GM18499 (cell line): ENCODE results near the gene MED29.

Source experiments
- ATAC-seq: cut with Tn5 transposase; IDR thresholded peaks from one replicate; pipeline ENCODE4 v1.9.1; 2021; ENCODE audit warnings: moderate number of reproducible peaks; ENCODE audit not compliant: insufficient read depth, unreplicated experiment

The MED29 gene

GRCh38 chr19:39426170-39426569, 35.0 kb downstream of the MED29 start:
- no peak for ATAC-seq

DNA sequence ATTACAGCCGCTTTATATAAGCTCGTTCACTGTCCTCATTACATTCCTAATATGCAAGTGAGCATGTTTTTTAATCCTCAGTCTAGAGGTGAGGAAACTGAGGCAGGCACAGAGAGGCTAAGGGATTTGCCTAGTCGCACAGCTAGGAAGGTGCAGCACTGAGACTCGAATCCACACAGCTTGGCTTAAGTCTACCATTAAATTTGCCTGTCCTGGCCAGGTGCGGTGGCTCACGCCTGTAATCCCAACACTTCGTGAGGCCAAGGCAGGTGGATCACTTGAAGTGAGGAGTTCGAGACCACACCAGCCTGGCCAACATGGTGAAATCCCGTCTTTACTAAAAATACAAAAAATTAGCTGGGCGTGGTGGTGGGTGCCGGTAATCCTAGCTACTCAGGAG, 36.5 kb downstream of the MED29 start:
- no peak for ATAC-seq

DNA sequence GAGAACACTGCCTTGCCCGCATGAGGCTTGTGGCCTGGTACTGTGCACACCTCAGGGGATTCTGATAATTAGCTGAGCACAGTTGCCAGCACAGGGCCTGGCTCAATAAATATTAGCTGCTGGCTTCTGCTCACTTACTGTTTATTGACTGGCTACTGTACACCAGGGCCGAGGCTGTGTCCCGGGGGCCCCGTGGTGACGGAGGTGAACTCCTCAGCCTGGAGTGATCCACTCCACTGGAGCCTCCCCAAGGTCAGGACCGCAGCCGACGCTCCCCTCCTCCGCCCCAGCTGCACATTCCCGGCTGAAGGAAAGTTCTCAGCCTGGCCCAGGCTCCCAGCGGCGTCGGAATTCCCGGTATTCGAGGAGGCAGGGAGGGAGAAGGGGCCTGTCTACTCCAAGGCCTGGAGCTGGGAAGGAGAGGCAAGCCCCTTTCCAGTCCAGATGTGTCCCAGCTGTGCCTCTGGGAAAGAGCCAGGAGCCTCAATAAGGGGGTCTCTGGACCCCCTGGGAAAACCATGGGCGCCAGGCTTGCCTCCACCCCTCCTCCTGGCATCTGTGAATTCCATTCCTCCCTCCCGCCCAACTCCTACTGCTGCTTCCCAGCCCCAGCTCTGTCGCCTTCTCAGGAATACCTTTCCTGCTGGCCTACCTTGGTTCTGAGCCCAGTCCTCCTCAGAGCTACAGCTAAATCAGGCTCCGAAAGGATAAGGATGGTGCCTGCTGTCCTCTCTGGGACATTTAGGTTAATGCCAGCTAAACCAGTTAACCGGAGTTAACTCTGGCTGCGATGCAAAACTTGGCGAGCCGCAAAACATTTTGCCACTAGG, 37.3 kb downstream of the MED29 start:
- ATAC-seq: no peak

DNA sequence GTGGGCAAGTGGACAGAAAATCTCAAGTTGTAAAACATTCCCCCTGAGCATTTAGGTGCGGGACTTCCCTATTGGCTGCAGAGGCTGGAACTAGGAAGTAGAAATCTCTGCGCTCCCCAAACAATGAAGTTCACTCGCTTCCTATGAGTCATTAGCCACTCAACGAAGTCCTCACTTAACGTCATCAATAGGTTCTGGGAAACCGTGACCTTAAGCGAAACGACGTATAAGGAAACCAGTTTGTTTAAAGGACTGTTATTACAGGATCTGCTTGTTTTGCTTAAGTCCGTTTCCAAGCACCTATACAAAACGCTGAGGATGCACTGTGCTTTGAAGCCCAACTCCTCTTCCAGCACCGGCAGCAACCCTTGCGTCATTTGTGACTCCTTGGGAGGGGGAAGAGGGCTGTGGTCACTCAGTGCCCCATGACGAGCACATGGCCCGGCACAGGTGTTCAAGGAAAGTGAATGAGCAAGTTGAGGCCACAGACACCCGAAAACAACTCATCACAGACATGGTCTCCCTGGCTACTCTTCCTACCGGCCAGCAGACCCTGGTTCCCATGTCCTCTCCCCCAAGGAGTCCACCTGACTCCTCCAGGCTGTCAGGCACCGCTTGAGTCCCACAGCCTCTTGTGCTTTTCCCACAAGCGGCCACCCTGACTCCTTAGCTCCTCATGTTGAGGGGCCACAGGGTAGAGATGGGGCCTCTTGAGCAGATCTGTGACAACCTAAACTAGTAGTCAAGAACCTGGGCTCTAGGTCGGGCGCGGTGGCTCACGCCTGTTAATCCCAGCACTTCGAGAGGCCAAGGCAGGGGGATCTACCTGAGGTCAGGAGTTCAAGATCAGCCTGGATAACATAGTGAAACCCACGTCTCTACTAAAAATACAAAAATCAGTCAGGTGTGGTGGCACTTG, 39.8 kb downstream of the MED29 start:
- ATAC-seq: peak; percentile 42

DNA sequence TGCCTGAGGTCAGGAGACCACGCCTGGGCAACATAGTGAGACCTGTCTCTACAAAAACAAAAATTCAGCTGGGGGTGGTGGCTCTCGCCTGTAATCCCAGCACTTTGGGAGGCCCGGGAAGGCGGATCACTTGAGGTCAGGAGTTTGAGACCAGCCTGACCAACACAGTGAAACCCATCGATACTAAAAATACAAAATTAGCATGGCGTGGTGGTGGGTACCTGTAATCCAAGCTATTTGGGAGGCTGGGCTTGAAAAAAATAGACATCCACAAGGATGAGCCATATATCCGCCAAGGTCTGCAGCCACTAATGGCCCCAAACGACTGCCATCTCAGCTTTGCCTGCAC, 41.5 kb downstream of the MED29 start:
- no peak for ATAC-seq

DNA sequence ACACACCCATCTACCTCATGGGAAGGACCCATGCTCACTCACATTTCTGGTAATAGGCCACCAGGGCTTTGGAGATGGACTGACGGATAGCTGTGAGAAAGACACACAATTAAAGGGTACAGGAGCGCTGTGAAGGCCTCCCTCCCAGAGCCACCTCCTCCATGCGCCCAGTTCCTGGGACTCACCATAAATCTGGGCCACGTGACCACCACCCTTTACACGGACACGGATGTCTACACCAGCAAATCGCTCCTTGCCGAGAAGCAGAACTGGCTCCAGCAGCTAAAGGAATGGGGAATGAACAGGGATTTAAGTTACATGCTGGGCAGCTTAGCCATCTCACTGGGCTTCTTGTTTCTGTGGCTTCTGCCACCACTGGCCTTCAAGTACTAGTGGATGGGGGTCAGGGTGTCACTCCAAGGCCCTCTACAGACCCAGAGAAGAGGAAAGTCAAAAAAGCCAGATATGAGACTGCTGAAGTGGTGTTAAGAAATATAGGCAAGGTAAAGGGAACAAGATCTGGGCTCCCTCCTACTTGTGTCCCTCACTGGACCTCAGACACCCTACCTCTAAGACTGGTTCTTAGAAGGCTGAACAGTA, 42.4 kb downstream of the MED29 start:
- no peak for ATAC-seq

DNA sequence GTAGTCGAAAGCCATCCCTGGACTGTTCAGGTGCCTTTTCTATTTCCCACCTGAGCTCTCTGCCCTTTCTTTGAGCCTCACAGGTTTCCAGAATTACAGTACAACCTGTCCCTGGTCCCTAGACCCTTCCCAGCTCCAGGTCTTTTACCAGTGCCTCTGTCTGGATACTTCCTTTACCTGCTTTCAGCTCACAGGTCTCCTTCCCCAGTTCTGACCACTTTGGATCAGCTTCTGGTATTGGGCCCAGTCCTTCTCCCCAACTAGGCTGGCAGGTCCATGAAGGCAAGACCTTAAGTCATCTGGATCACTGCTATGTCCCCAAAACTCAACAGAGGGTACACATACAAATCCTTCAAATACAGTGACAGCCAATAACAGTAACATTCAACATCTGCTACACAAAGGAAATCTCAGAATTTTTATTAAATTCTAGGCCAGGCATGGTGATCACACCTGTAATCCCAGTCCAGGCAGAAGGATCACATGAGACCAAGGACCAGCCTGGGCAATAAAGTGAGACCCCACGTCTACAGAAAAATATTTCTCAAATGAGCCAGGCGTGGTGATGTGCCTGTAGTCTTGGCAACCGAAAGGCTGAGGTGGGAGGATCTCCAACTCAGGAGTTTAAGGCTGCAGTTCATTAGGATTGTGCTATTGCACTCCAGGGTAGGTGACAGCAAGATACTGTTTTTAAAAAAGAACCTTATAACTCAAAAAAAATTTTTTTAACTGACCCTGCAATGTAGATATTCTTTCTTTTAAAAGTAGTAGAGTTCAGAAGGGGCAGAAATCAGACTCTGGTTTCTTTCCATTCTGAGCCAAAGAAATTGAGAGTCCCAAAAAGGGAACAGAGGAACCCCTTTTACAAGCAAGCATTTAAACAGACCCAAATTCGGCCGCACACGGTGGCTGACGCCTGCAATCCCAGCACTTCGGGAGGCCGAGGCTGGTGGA, 43.2 kb downstream of the MED29 start:
- no peak for ATAC-seq

DNA sequence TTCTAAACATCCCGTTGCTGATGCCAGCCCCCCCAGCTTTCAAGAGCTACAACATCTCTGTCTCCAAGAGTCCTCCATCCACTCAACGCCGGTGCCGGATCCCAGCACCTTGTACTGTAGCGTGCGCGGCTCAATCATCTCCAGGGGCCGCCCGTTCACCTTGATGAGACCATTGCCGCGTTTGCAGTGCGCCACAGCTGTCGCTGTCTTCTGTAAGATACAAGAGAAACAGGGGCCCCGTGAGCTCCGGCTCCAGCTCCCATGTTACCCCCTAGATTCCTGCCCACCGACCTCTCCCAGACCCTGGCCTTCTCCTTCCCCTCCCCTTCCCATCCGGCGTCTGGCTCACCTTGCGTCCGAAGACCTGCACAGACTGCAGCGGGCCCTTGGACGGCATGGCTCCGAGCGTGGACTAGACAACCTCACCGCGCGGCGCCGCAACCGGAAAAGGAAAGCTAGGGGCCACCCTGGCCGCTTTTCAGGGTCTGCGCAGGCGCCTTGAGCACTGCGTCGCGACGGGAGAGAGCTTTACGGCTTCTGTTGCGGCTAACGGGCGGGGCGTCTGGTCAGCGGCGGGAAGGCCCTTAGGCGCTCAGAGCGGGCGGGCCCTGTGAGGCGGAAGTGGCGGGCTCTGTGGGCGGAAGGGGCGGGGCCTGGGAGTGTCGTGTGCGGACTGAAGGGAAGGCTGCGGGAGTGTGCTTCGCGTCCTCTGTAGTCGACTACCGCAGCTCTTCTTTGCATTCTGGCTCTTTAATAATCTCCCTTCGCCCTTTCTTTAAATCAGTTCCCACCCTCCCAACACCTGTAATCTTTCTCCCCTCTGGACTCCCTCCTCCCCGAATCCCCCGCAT, 44.5 kb downstream of the MED29 start, which contains the start of gene RPS16:
Gene RPS16 (minus strand): TSS at position 451 of the 851 bp plus-strand sequence. CDS start 54 bp downstream, at position 397.
- ATAC-seq: no peak

GRCh38 chr19:39436350-39436716, 45.2 kb downstream of the MED29 start:
- ATAC-seq: no peak

GRCh38 chr19:39438270-39438934, 47.2 kb downstream of the MED29 start:
- ATAC-seq: no peak

DNA sequence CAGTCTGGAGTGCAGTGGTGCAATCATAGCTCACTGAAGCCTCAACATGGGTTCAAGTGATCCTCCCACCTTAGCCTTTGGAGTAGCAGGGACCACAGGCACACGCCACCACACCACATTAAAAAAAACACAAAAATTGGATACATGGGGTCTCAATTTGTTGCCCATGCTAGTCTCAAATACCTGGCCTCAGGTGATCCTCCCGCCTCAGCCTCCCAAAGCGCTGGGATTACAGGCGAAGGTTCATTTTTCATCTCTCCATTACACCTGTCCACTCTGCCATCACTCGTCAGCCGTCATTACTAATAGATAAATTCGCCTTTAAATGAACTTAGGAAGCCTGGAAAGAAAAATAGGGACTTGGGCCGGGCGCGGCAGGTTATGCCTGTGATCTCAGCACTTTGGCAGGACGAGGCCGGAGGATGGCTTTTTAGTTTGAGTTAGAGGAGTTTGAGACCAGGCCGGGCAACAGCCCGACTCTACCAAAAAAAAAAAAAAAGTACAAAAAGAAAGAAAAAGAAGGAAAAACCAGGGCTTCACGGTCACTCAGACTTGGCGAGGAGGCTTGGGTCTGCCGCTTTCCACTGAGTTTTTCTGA, 53.5 kb downstream of the MED29 start:
- no peak for ATAC-seq

DNA sequence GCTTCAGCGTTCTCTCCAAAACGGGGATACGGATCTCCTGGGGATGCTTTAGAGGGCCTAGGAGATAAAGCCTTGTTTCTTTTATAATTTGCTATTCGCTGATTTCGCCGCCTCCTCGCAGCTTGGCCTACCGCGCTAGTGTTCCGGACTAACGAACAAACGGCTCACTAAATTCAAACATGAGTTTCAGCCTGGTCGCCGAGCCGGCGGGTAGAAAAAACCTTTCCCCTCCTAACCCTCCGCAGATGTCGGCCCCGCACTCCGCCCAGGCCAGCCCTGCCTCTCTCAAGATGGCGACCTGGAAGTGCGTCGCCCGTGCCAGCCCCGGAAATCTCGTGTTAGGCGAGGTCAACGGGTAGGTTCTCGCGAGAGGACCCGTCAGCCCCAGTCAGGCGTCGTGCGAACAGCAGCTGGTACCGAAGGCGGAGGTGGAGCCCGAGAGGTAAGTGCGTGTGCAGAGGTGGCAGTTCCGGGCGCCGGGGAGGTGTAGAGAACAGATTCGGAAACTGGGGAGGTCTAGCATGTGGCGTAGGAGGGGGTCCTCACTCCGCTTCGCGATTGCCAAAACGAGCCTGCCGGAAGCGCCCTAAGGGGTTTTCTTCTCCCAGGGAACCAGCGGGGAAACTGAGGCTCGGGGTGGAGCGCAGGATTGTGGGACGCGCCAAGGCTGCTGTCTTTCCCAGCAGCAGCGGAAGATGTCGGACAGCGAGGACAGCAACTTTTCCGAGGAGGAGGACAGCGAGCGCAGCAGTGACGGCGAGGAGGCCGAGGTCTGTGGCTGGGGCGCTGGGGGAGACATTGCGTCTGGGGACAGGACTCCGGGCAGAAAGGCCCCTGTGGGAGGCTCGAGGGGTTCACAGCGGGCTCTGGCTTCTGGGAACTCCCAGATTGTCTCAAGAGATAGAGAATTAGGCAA, 54.3 kb downstream of the MED29 start, which contains the start of gene SUPT5H:
Gene SUPT5H (plus strand): TSS at position 387 of the 916 bp plus-strand sequence. CDS start 309 bp downstream, at position 696.
- ATAC-seq: peak; percentile 47

DNA sequence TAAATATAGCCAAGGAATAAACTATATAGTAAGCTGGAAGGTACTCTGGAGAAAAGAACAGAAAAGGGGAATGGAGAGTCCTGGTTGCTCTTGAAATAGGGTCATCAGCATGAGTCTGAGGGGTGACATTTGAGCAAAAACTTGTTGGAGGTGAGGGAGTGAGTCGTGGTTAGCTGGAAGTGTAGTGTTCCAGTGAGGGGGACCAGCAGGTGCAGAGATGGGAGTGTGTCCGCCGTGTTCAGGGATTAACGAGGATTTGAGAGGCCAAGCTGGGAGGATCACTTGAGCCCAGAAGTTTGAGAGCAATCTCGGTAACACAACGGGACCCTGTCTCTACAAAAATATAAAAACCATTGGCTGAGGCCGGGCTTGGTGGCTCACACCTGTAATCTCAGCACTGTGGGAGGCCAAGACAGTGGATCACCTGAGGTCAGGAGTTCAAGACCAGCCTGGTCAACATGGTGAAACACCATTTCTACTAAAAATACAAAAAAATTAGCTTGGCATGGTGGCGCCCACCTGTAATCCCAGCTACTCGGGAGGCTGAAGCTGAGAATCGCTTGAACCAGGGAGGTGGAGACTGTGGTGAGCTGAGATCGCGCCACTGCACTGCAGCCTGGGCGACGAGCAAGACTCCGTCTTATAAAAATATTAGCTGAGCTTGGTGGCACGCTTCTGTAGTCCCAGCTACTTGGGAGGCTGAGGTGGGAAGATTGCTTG, 55.3 kb downstream of the MED29 start:
- no peak for ATAC-seq

DNA sequence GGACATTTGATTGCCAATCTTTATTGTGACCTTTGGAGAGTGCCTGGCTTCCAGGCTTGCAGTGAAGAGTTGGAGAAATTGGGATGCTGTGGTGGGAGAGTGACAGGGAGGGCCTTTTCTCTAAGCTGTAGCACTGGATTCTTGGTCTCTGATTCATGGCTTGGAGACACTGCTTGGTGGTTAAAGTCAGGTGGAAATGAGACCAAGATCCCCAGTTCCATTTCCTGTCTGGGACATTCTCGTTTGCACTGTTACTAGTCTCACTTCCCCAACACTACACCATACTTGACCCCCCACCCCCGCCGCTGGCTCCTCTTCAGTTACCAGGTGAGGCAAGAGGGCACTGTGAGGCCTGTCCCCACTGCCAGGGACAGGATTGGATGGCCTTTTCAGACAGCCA, 57.1 kb downstream of the MED29 start:
- no peak for ATAC-seq

DNA sequence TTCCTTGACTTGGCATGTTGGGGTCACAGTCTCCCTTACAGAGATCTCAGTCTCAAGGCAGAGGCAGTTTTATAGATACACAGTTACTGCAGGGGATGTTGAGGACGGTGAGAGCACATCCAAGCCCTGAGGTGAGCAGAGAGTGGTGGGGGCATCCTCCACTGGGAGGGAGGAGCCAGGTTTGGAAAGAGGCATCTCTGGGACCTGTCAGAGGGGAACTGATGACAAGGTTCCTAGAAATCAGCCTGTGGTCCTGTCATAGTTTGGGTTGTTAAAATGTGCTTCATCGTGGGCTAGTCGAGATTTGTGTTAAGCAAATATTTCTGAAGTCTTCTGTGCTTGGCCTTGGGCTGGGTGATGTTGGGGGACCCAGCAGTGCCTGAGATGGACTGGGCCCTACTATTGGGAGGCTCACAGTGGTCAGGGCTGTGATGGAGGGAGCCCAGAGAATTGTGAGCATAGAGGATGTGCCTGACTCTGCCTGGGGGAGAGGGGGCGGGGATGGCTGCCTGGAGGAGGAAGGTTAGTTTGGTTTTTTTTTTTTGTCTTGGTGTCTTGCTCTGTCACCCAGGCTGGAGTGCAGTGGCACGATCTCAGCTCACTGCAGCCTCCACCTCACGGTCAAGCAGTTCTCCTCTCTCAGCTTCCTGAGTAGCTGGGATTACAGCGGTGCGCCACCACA, 58.1 kb downstream of the MED29 start:
- ATAC-seq: no peak
